Esophagus (tissue), 2 donors: ENCODE results near the gene SMIM3. TPM values are rescaled to one million over a fixed set of nuclear protein-coding genes. Genes with fewer than 3 reads are reported as not detected.

ENCODE experiments used
- H3K27ac ChIP-seq, 2 donors: one replicate each; pipeline ENCODE4 v1.5.1; 2013; ENCODE audit warnings: low read depth in 2 of 2, mild to moderate bottlenecking in 2 of 2, inconsistent platforms in 1 of 2, low read length in 1 of 2, moderate library complexity in 1 of 2
- H3K27me3 ChIP-seq, 2 donors: one replicate each; pipeline ENCODE4 v1.6.1; 2013; ENCODE audit warnings: low read length in 2 of 2, control low read depth in 1 of 2, mild to moderate bottlenecking in 1 of 2; ENCODE audit not compliant: insufficient read depth in 2 of 2, control insufficient read depth in 1 of 2
- H3K36me3 ChIP-seq, 2 donors: one replicate each; pipeline ENCODE4 v1.6.1; 2013; ENCODE audit warnings: low read length in 1 of 2; ENCODE audit not compliant: control insufficient read depth in 2 of 2, insufficient read depth in 2 of 2
- H3K4me1 ChIP-seq, 2 donors: one replicate each; pipeline ENCODE4 v1.6.1; 2013; ENCODE audit warnings: low read length in 1 of 2; ENCODE audit not compliant: control insufficient read depth in 2 of 2, insufficient read depth in 2 of 2
- H3K4me3 ChIP-seq, 2 donors: one replicate each; pipeline ENCODE4 v1.5.1; 2013; ENCODE audit warnings: low read length in 2 of 2, mild to moderate bottlenecking in 2 of 2, low read depth in 1 of 2, moderate library complexity in 1 of 2
- H3K9me3 ChIP-seq, 2 donors: one replicate each; pipeline ENCODE4 v1.6.1; 2013; ENCODE audit warnings: mild to moderate bottlenecking in 2 of 2, low read depth in 1 of 2, low read length in 1 of 2, moderate library complexity in 1 of 2; ENCODE audit not compliant: control insufficient read depth in 2 of 2, insufficient read depth in 1 of 2
- WGBS, 2 donors: extraction: QIAGEN DNeasy Blood & Tissue Kit; methylation state at CpG; one replicate each; pipeline ENCODE4 v1.1.7; 2013; 5-methylcytosine and 5-hydroxymethylcytosine counted together
- polyA plus RNA-seq, 2 donors: library from polyadenylated mRNA; stranded (reverse); fragments of 200-250 nt; gene quantifications; one replicate each; pipeline ENCODE4 v1.2.3, GENCODE V29; 2013
- donor health status: healthy with polysubstance abuse.
- donor health status: Bipolar disorder and iron deficiency.

The SMIM3 gene
- polyA plus RNA-seq, 2 donors = 4.5 to 9.6 TPM

GRCh38 chr5:150764530-150764929, 14.0 kb upstream of the SMIM3 start:
- 87 to 89% methylated on average over 2 of the region's 2 CpGs for WGBS, 2 donors
- Histone ChIP-seq H3K27ac (no peak overlapping the region), H3K4me3 (no peak overlapping the region), H3K36me3 (no peaks in the 10 kb centered on the region), H3K27me3 (no peaks in the 10 kb centered on the region), H3K9me3 (no peaks in the 10 kb centered on the region), H3K4me1 (no peaks in the 10 kb centered on the region)

GRCh38 chr5:150765011-150765798, 13.4 kb upstream of the SMIM3 start:
- Histone ChIP-seq H3K4me1 (no peaks in the 10 kb centered on the region), H3K9me3 (no peaks in the 10 kb centered on the region), H3K27ac (no peak overlapping the region), H3K36me3 (no peaks in the 10 kb centered on the region), H3K4me3 (no peak overlapping the region), H3K27me3 (no peaks in the 10 kb centered on the region)
- 81 to 89% methylated on average over 2 of the region's 2 CpGs for WGBS, 2 donors

- H3K27me3 ChIP-seq = no peaks in the 10 kb centered on the region
- no peak overlapping the region for H3K27ac ChIP-seq
- no peaks in the 10 kb centered on the region for H3K4me1 ChIP-seq
- no peaks in the 10 kb centered on the region for H3K36me3 ChIP-seq
- WGBS, 2 donors = 91 to 99% methylated on average over 1 of the region's 1 CpG
- H3K4me3 ChIP-seq = no peak overlapping the region
- no peaks in the 10 kb centered on the region for H3K9me3 ChIP-seq
Measured at GRCh38 chr5:150765799-150766169, 12.8 kb upstream of the SMIM3 start.

- WGBS, 2 donors = 69 to 76% methylated on average over 2 of the region's 2 CpGs
- Histone ChIP-seq H3K36me3 (no peaks in the 10 kb centered on the region), H3K4me1 (no peaks in the 10 kb centered on the region), H3K9me3 (no peaks in the 10 kb centered on the region), H3K4me3 (no peak overlapping the region), H3K27me3 (no peaks in the 10 kb centered on the region), H3K27ac (no peak overlapping the region)
Measured at GRCh38 chr5:150766251-150766650, 12.3 kb upstream of the SMIM3 start.

- H3K4me1 ChIP-seq = no peaks in the 10 kb centered on the region
- H3K27me3 ChIP-seq = no peaks in the 10 kb centered on the region
- H3K36me3 ChIP-seq = no peaks in the 10 kb centered on the region
- no peak overlapping the region for H3K4me3 ChIP-seq
- 76 to 81% methylated on average over 1 of the region's 1 CpG for WGBS, 2 donors
- H3K9me3 ChIP-seq = no peaks in the 10 kb centered on the region
- no peak overlapping the region for H3K27ac ChIP-seq
Measured at GRCh38 chr5:150771034-150771795, 7.3 kb upstream of the SMIM3 start.

- no peaks in the 10 kb centered on the region for H3K9me3 ChIP-seq
- no peaks in the 10 kb centered on the region for H3K36me3 ChIP-seq
- H3K27ac ChIP-seq = no peak overlapping the region
- no peaks in the 10 kb centered on the region for H3K4me1 ChIP-seq
- no peak overlapping the region for H3K4me3 ChIP-seq
- H3K27me3 ChIP-seq = no peaks in the 10 kb centered on the region
- 32 to 42% methylated on average over 1 of the region's 1 CpG for WGBS, 2 donors
Measured at GRCh38 chr5:150774145-150774544, 4.4 kb upstream of the SMIM3 start.

- no peaks in the 10 kb centered on the region for H3K36me3 ChIP-seq
- no peaks in the 10 kb centered on the region for H3K27me3 ChIP-seq
- 61 to 65% methylated on average over 3 of the region's 3 CpGs for WGBS, 2 donors
- H3K9me3 ChIP-seq = no peaks in the 10 kb centered on the region
- peak overlapping the region; percentile 88 to 96 for H3K27ac ChIP-seq
- no peak overlapping the region for H3K4me3 ChIP-seq
- H3K4me1 ChIP-seq = peaks cover 8 to 16% of the 10 kb centered on the region in 2 donors
Measured at GRCh38 chr5:150777685-150778084, 872 bp upstream of the SMIM3 start.

- Histone ChIP-seq H3K9me3 (no peaks in the 10 kb centered on the region), H3K36me3 (no peaks in the 10 kb centered on the region), H3K4me3 (peak overlapping the region; percentile 67 to 79), H3K27ac (peak overlapping the region; percentile 88 to 96), H3K4me1 (peaks cover 8 to 18% of the 10 kb centered on the region in 2 donors), H3K27me3 (no peaks in the 10 kb centered on the region)
- 10 to 15% methylated on average over 7 of the region's 7 CpGs for WGBS, 2 donors
Measured at GRCh38 chr5:150778088-150778516, 455 bp upstream of the SMIM3 start.

GRCh38 chr5:150779397-150780186, 1.0 kb downstream of the SMIM3 start:
- H3K27ac ChIP-seq = peak overlapping the region; percentile 88 to 96
- H3K4me1 ChIP-seq = peaks cover 8 to 21% of the 10 kb centered on the region in 2 donors
- H3K9me3 ChIP-seq = no peaks in the 10 kb centered on the region
- peak overlapping the region; percentile 67 to 79 for H3K4me3 ChIP-seq
- WGBS, 2 donors = 31 to 32% methylated on average over 13 of the region's 13 CpGs
- no peaks in the 10 kb centered on the region for H3K27me3 ChIP-seq
- no peaks in the 10 kb centered on the region for H3K36me3 ChIP-seq
